ENCODE data around the gene XRRA1. TPM values are rescaled to one million over a fixed set of nuclear protein-coding genes. Genes with fewer than 3 reads are reported as not detected.

XRRA1 gene
- total and polyA plus RNA-seq, 4 donors: 2.4 to 27.8 (median 9.9) TPM

GRCh38 chr11:74927496-74927895 lies 21.4 kb downstream of the XRRA1 start:
- H3K9me3 ChIP-seq (ENCODE audit: control insufficient read depth in 4 of 4, insufficient read depth in 3 of 4, low read length in 3 of 4): no peaks in the 10 kb centered on the region
- H3K4me1 ChIP-seq (ENCODE audit: control insufficient read depth in 5 of 5, insufficient read depth in 5 of 5, low read length in 5 of 5): no peaks in the 10 kb centered on the region
- no peak overlapping the region for H3K27ac ChIP-seq (ENCODE audit: low read depth in 1 of 2, low read length in 1 of 2)
- H3K27me3 ChIP-seq (ENCODE audit: control insufficient read depth in 3 of 3, insufficient read depth in 3 of 3, low read length in 2 of 3): no peaks in the 10 kb centered on the region
- ATAC-seq (ENCODE audit: insufficient read depth, low FRiP score) (no peak), DNase-seq (no peak)
- no peak overlapping the region for H3K9ac ChIP-seq (ENCODE audit: insufficient read depth in 1 of 2, low read length in 2 of 2)
- H3K36me3 ChIP-seq (ENCODE audit: control insufficient read depth in 4 of 4, insufficient read depth in 4 of 4, low read length in 4 of 4): peaks cover 0 to 23% (median 14%) of the 10 kb centered on the region in 4 donors
- TF ChIP-seq CTCF (IDR thresholded peaks at IDR 0.05; ENCODE audit: control extremely low read depth, extremely low read depth): no peak
- H3K4me3 ChIP-seq: no peak overlapping the region

- no peak for DNase-seq
- Histone ChIP-seq H3K36me3 (ENCODE audit: control insufficient read depth in 4 of 4, insufficient read depth in 4 of 4, low read length in 4 of 4) (peaks cover 0 to 23% (median 14%) of the 10 kb centered on the region in 4 donors), H3K4me3 (no peak overlapping the region), H3K27ac (ENCODE audit: low read depth in 1 of 2, low read length in 1 of 2) (no peak overlapping the region), H3K9me3 (ENCODE audit: control insufficient read depth in 4 of 4, insufficient read depth in 3 of 4, low read length in 3 of 4) (no peaks in the 10 kb centered on the region), H3K4me1 (ENCODE audit: control insufficient read depth in 5 of 5, insufficient read depth in 5 of 5, low read length in 5 of 5) (no peaks in the 10 kb centered on the region), H3K9ac (ENCODE audit: insufficient read depth in 1 of 2, low read length in 2 of 2) (no peak overlapping the region), H3K27me3 (ENCODE audit: control insufficient read depth in 3 of 3, insufficient read depth in 3 of 3, low read length in 2 of 3) (no peaks in the 10 kb centered on the region)
- no peak for TF ChIP-seq CTCF (IDR thresholded peaks at IDR 0.05; ENCODE audit: control extremely low read depth, extremely low read depth)
- no peak for ATAC-seq (ENCODE audit: insufficient read depth, low FRiP score)
- WGBS, 2 donors: 89 to 91% methylated on average over 8 of the region's 8 CpGs
These were observed 22.4 kb downstream of the XRRA1 start for GRCh38 chr11:74926304-74927030.

- Histone ChIP-seq H3K36me3 (ENCODE audit: control insufficient read depth in 4 of 4, insufficient read depth in 4 of 4, low read length in 4 of 4) (peaks cover 5 to 31% (median 17%) of the 10 kb centered on the region in 4 donors), H3K9me3 (ENCODE audit: control insufficient read depth in 4 of 4, insufficient read depth in 3 of 4, low read length in 3 of 4) (no peaks in the 10 kb centered on the region)
- TF ChIP-seq CTCF (IDR thresholded peaks at IDR 0.05; ENCODE audit: control extremely low read depth, extremely low read depth): no peak
These were observed 23.6 kb downstream of the XRRA1 start for GRCh38 chr11:74925281-74925680.

GRCh38 chr11:74923125-74923524 lies 25.8 kb downstream of the XRRA1 start:
- Histone ChIP-seq H3K27ac (ENCODE audit: low read depth in 1 of 2, low read length in 1 of 2) (no peak overlapping the region), H3K36me3 (ENCODE audit: control insufficient read depth in 4 of 4, insufficient read depth in 4 of 4, low read length in 4 of 4) (peaks cover 7 to 32% (median 12%) of the 10 kb centered on the region in 4 donors), H3K9ac (ENCODE audit: insufficient read depth in 1 of 2, low read length in 2 of 2) (no peak overlapping the region), H3K4me3 (no peak overlapping the region), H3K4me1 (ENCODE audit: control insufficient read depth in 5 of 5, insufficient read depth in 5 of 5, low read length in 5 of 5) (no peaks in the 10 kb centered on the region), H3K9me3 (ENCODE audit: control insufficient read depth in 4 of 4, insufficient read depth in 3 of 4, low read length in 3 of 4) (no peaks in the 10 kb centered on the region), H3K27me3 (ENCODE audit: control insufficient read depth in 3 of 3, insufficient read depth in 3 of 3, low read length in 2 of 3) (no peaks in the 10 kb centered on the region)
- no peak for DNase-seq
- ATAC-seq (ENCODE audit: insufficient read depth, low FRiP score): no peak
- no peak for TF ChIP-seq CTCF (IDR thresholded peaks at IDR 0.05; ENCODE audit: control extremely low read depth, extremely low read depth)

More at GRCh38 chr11:74925281-74925680, 23.6 kb downstream of the XRRA1 start:
- Histone ChIP-seq H3K27me3 (ENCODE audit: control insufficient read depth in 3 of 3, insufficient read depth in 3 of 3, low read length in 2 of 3) (no peaks in the 10 kb centered on the region), H3K9ac (ENCODE audit: insufficient read depth in 1 of 2, low read length in 2 of 2) (no peak overlapping the region), H3K4me1 (ENCODE audit: control insufficient read depth in 5 of 5, insufficient read depth in 5 of 5, low read length in 5 of 5) (no peaks in the 10 kb centered on the region), H3K27ac (ENCODE audit: low read depth in 1 of 2, low read length in 1 of 2) (no peak overlapping the region), H3K4me3 (no peak overlapping the region)
- no peak for DNase-seq
- ATAC-seq (ENCODE audit: insufficient read depth, low FRiP score): no peak
- 91 to 94% methylated on average over 4 of the region's 4 CpGs for whole genome bisulfite sequencing, 2 donors
